Measurements from ENCODE around the gene TNFAIP8L1.
A peak's percentile ranks its signal among the peaks of the same experiment; 100 is the strongest.

Gene TNFAIP8L1

GRCh38 chr19:4597278-4597974 is 41.9 kb upstream of the TNFAIP8L1 start (continued):
- TF ChIP-seq ATF2 (tag by site-specific recombination; IDR thresholded peaks at IDR 0.05; ENCODE audit: low read depth) (no peak), ZNF660 (tag by site-specific recombination; IDR thresholded peaks at IDR 0.05) (no peak), ZNF658 (tag by site-specific recombination; IDR thresholded peaks at IDR 0.05) (no peak)

DNA sequence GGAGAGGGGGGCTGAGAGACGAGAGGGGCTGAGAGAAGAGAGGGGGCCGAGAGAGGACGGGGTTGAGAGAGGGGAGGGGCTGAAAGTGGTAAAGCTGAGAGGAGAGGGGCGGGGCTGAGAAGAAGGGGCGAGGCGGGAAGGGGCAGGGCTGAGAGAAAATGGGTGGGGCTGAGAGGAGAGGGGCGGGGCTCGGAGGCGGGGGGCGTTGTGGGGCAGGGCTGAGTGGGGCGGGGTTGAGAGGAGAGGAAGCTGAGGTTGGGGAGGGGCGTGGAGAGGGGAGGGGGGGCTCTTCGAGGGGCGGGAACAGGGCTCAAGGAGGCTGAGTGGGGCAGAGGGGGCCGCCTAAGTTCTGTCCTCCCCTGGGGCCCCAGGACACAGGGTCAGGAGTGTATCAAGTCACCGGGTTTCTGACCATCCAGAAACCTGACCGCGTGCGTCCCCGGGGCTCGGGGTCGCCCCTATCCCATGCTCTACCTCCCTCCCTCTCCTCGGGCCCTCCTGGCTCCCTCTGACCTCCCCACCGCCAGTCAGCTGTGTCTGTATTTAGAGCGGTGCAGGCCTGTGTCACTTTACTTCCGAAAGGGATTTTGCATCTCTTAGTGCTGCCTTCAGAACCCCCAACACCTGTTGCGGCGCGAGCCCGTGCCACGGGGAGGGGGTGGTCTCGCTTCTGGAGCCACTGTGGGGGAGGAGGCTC is 41.2 kb upstream of the TNFAIP8L1 start:
- POLR2A ChIA-PET, result interaction anchor here (0.6 to 1.2 kb wide), 7 partner anchors 9 to 396 kb away, joined by 3 to 6 read pairs (median 3); no protein-coding TSS in a partner anchor
- CTCF ChIA-PET, result interaction anchor here (0.6 to 1.6 kb wide), 4 partner anchors 11 to 246 kb away, joined by 3 to 6 read pairs (median 4); no protein-coding TSS in a partner anchor
- Histone ChIP-seq H3K36me3 (ENCODE audit: control insufficient read depth in 2 of 2, insufficient read depth in 1 of 2, low read length in 2 of 2) (no peaks in the 10 kb centered on the region), H3K27ac (ENCODE audit: extremely low read depth, low read depth, low read length) (no peak overlapping the region), H3K9me3 (ENCODE audit: control insufficient read depth, insufficient read depth, low read depth, low read length) (no peaks in the 10 kb centered on the region), H3K4me1 (ENCODE audit: control insufficient read depth, insufficient read depth, low read length) (0 out of 2 replicates have a peak, but pooled peaks cover 3% of the 10 kb centered on the region), H3K4me3 (ENCODE audit: low read depth, low read length) (peak overlapping the region; percentile 20)
- TF ChIP-seq ZNF132 (tag by site-specific recombination; IDR thresholded peaks at IDR 0.05; ENCODE audit: borderline replicate concordance) (no peak), ZNF138 (tag by site-specific recombination; IDR thresholded peaks at IDR 0.05; ENCODE audit: borderline replicate concordance) (no peak), ZNF600 (tag by site-specific recombination; IDR thresholded peaks at IDR 0.05) (0 out of 2 replicates have a peak, but pooled peaks have one; percentile 22), ZNF423 (tag by site-specific recombination; IDR thresholded peaks at IDR 0.05) (no peak), ZNF830 (tag by site-specific recombination; IDR thresholded peaks at IDR 0.05; ENCODE audit: low read depth) (no peak), EGR2 (tag by site-specific recombination; IDR thresholded peaks at IDR 0.05; ENCODE audit: low read depth) (no peak), ZNF621 (tag by site-specific recombination; IDR thresholded peaks at IDR 0.05) (no peak), ZNF416 (tag by site-specific recombination; IDR thresholded peaks at IDR 0.05) (no peak), ZNF121 (tag by site-specific recombination; IDR thresholded peaks at IDR 0.05) (no peak), ZBTB7A (tag by site-specific recombination; IDR thresholded peaks at IDR 0.05; ENCODE audit: low read depth) (peak; percentile 45; the same call in 1 of the 2 replicates), SETDB1 (IDR thresholded peaks at IDR 0.05; ENCODE audit: insufficient read length, low read length) (no peak), ZNF2 (tag by site-specific recombination; IDR thresholded peaks at IDR 0.05) (no peak), ZBTB10 (tag by site-specific recombination; IDR thresholded peaks at IDR 0.05) (0 out of 2 replicates have a peak, but pooled peaks have one; percentile 33), ZNF211 (tag by site-specific recombination; IDR thresholded peaks at IDR 0.05; ENCODE audit: low read depth) (no peak), KLF1 (tag by site-specific recombination; IDR thresholded peaks at IDR 0.05) (peak; percentile 21; the same call in 1 of the 2 replicates), ZNF146 (tag by site-specific recombination; IDR thresholded peaks at IDR 0.05) (no peak), SP7 (tag by site-specific recombination; IDR thresholded peaks at IDR 0.05) (no peak), ATF2 (tag by site-specific recombination; IDR thresholded peaks at IDR 0.05; ENCODE audit: low read depth) (no peak)
- TF ChIP-seq, protein P1, sequence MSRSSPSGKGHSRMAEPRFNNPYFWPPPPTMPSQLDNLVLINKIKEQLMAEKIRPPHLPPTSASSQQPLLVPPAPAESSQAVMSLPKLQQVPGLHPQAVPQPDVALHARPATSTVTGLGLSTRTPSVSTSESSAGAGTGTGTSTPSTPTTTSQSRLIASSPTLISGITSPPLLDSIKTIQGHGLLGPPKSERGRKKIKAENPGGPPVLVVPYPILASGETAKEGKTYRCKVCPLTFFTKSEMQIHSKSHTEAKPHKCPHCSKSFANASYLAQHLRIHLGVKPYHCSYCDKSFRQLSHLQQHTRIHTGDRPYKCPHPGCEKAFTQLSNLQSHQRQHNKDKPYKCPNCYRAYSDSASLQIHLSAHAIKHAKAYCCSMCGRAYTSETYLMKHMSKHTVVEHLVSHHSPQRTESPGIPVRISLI (tag by site-specific recombination; IDR thresholded peaks at IDR 0.05), result no peak
- TF ChIP-seq, protein P2, sequence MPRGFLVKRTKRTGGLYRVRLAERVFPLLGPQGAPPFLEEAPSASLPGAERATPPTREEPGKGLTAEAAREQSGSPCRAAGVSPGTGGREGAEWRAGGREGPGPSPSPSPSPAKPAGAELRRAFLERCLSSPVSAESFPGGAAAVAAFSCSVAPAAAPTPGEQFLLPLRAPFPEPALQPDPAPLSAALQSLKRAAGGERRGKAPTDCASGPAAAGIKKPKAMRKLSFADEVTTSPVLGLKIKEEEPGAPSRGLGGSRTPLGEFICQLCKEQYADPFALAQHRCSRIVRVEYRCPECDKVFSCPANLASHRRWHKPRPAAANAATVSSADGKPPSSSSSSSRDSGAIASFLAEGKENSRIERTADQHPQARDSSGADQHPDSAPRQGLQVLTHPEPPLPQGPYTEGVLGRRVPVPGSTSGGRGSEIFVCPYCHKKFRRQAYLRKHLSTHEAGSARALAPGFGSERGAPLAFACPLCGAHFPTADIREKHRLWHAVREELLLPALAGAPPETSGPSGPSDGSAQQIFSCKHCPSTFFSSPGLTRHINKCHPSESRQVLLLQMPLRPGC (tag by site-specific recombination; IDR thresholded peaks at IDR 0.05), result no peak
- TF ChIP-seq, protein P3, sequence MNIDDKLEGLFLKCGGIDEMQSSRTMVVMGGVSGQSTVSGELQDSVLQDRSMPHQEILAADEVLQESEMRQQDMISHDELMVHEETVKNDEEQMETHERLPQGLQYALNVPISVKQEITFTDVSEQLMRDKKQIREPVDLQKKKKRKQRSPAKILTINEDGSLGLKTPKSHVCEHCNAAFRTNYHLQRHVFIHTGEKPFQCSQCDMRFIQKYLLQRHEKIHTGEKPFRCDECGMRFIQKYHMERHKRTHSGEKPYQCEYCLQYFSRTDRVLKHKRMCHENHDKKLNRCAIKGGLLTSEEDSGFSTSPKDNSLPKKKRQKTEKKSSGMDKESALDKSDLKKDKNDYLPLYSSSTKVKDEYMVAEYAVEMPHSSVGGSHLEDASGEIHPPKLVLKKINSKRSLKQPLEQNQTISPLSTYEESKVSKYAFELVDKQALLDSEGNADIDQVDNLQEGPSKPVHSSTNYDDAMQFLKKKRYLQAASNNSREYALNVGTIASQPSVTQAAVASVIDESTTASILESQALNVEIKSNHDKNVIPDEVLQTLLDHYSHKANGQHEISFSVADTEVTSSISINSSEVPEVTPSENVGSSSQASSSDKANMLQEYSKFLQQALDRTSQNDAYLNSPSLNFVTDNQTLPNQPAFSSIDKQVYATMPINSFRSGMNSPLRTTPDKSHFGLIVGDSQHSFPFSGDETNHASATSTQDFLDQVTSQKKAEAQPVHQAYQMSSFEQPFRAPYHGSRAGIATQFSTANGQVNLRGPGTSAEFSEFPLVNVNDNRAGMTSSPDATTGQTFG (tag by site-specific recombination; IDR thresholded peaks at IDR 0.05; ENCODE audit: borderline replicate concordance), result no peak

All from HEK293 (cell line).